HG03139 (cell line): ENCODE measurements around the gene SPINK9.
"Not testable (repeated sequence)": the region's sequence is repeated elsewhere in the genome, so short reads cannot be mapped to it uniquely, and the experiment has no call there.

ENCODE experiments used
- ATAC-seq: cut with Tn5 transposase; IDR thresholded peaks from one replicate; pipeline ENCODE4 v1.9.1; 2021; ENCODE audit not compliant: unreplicated experiment

The SPINK9 gene

DNA sequence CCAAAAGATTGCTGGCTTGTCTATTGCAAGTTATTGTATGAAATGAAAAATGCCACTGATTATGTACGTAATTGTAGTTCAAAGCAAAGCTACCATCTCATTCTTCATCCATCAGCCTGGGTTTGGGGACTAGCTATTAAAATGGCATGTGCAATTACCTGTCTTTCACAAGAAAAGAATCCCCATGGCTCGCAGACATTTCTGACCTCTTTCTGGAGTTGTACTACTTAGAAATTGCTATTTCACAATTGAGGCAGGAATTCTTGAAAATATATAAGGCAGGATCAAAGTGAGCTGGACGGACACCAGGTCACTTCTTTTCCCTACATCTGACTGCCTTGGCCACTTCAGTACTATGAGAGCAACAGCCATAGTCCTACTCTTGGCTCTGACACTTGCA is at the start of gene SPINK9:
Gene SPINK9, plus strand, starts transcription at position 301 of the 400 bp plus-strand sequence. Its CDS starts 55 bp downstream, at position 356.
- ATAC-seq = no peak

DNA sequence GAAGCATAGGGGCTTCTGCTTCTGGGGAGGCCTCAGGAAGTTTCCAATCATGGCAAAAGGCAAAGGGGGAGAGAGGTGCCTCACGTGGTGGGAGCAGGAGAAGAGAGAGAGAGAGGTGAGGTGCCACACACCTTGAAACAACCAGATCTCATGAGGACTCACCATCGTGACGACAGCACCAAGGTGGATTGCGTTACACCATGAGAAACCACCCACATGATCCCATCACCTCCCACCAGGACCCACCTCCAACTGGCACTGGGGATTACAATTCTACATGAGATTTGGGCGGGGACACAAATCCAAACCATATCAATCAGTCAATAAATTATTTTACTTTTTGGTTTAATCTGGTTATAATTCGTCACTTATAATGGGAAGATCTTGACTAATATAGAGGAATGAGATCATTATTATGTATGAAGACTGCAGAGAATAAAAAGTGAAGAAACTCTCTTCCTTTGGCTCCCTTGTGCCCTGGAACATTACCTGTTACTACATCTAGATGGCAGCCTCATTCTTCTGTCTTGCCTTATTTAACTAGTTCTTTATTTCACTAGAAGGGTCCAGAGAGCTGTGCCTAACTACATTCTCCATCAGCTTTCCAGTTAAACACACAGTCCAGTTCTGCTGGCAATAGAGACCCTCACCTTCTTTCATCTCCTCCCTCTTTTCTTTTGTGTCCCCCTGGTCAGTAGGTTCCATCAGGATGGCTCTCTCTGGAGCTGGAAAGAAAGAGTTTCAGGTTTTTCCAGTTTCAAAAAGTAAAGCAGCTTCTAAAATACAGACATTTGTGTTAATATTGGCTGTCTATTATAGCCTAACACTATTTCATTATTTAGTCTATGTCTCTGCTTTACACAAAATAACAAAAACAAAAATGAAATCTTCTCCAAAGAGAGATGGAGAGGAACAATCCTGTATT is 44.8 kb upstream of the SPINK9 start:
- no peak for ATAC-seq

DNA sequence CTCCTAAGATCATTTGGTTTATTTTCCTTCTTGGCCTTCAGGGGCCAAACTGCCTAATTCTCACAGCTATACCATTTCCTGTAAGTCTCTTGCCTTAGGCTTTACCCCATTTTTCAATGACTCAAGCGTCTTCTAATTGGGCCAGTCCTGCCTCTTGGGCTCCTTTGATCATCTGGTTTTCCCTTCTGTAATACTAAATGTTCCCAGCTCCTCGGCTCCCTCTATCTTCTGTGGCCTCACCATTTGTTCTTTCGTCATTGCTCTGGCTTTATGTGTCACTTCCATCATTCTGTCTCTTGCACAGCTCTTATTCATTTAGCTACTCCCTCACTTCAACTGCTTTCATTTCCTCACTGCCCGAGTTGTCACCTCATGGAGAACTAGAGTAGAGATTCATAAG is 37.6 kb upstream of the SPINK9 start:
- ATAC-seq = no peak

- ATAC-seq = no peak
Measured at GRCh38 chr5:148306446-148306845, 28.9 kb upstream of the SPINK9 start.

- ATAC-seq = no peak
Measured at GRCh38 chr5:148309019-148309418, 26.3 kb upstream of the SPINK9 start.

- no peak for ATAC-seq
Measured at GRCh38 chr5:148309746-148310145, 25.6 kb upstream of the SPINK9 start.

DNA sequence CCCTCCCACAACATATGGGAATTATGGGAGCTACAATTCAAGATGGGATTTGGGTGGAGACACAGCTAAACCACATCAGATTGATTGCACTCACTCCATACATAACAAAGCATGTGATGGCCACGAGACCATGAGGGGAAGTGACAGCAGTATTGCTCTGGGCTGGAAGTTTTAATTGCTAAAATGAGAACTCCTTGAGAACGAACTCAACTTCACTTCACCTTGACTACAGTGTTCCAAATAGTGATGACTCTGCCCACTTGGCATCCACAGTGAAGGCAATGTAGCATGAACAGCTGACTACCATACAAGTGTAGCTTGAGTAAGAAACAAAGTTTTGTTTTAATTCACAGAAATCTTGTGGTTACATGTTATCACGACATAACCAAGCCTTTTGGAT is 23.9 kb upstream of the SPINK9 start:
- ATAC-seq = no peak

GRCh38 chr5:148312153-148312552 is 23.2 kb upstream of the SPINK9 start, which contains the start of gene SPINK7:
Gene SPINK7, plus strand, starts transcription at chr5:148312423. Its CDS starts 61 bp downstream, at chr5:148312484.
- ATAC-seq = no peak

DNA sequence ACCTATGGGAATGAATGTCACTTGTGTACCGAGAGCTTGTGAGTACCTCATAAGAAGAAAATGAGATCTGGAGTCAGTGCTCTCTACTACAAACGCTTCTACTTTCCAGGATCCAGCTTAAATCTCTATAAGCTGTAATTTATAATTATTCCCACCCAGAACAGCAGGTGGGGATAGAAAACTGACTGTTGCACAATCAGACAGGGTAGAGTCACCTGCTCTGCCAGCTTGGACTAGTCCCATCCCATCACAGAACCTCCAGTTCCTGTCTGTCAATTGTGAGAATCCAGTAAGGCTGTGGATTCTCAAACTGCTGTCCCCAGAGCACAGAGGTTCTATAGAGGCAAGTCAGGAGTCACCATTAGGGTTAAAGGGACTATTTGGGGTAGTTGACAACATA is 21.2 kb upstream of the SPINK9 start:
- ATAC-seq = no peak

DNA sequence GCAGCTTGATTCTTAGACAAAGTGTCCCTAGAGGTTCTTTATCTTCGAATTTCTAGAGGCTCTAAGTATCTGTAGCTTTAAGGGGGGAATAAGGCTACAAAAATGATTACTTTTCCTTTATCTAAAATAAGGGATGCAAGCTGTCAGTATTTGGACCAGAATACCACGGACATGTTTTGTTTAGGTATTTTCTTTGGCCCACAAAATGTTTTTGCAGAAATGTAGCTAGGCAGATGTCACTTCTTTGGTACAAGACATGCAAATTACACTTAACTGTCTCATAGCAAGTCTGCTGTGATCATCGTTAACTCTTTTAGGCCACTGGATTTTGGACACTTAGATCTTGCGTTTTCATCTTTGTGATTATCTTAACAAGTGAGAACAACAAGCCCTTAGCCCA is 20.6 kb upstream of the SPINK9 start:
- ATAC-seq = no peak

GRCh38 chr5:148320011-148320963 is 15.1 kb upstream of the SPINK9 start:
- ATAC-seq = not testable (repeated sequence)

DNA sequence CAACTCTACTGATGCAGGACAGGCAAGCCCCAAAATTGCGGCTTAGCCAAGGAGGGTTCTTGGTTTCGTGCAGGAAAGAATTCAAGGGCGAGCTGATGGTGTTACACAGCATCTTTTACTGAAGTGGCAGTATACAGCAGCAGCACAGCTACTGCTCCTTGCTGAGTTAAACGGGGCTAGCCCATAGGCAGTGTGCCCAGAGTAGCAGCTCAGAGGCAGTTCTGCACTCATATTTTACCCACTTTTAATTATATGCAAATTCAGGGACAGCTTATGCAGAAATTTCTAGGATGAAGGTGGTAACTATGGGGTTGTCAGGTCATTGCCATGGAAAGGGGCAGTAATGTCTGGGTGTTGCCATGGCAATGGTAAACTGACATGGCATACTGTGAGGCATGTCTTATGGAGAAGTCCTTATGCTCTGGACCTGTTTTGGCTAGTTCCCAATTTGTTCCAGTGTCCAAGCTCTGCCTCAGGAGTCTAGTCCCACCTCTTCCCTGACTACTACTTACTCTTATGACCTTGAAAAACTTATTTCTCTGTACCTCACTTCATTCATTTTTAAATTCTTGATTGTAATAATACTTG is 2.0 kb upstream of the SPINK9 start:
- ATAC-seq = no peak

GRCh38 chr5:148336704-148337435 is 1.5 kb downstream of the SPINK9 start:
- ATAC-seq = no peak

- no peak for ATAC-seq
Measured at GRCh38 chr5:148342371-148343045, 7.1 kb downstream of the SPINK9 start.

DNA sequence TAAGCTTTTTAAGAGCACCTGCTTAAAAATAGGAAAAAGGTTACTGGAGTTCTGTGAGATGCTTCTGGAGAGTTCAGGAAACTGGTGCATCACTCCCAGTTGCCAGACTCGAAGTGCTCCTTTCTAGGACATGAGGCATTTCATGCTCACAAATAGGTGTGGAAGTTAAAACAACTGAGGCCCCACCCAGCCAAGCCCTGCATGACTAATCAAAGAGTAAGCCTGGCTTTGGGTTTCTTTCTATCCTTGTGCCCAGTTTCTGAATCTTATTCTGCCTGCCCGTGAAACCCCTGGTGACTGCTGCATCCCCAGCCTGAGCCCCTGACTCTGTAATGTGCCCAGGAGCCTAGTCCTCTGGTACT is 7.7 kb downstream of the SPINK9 start:
- no peak for ATAC-seq

GRCh38 chr5:148343603-148344487 is 8.5 kb downstream of the SPINK9 start:
- no peak for ATAC-seq

- ATAC-seq = no peak
Measured at GRCh38 chr5:148347706-148348105, 12.3 kb downstream of the SPINK9 start.

GRCh38 chr5:148352696-148353095 is 17.3 kb downstream of the SPINK9 start:
- no peak for ATAC-seq

- ATAC-seq = no peak
Measured at GRCh38 chr5:148353634-148354033, 18.3 kb downstream of the SPINK9 start.
